Measurements from ENCODE around the gene DHX57.

Gene DHX57, protein sequence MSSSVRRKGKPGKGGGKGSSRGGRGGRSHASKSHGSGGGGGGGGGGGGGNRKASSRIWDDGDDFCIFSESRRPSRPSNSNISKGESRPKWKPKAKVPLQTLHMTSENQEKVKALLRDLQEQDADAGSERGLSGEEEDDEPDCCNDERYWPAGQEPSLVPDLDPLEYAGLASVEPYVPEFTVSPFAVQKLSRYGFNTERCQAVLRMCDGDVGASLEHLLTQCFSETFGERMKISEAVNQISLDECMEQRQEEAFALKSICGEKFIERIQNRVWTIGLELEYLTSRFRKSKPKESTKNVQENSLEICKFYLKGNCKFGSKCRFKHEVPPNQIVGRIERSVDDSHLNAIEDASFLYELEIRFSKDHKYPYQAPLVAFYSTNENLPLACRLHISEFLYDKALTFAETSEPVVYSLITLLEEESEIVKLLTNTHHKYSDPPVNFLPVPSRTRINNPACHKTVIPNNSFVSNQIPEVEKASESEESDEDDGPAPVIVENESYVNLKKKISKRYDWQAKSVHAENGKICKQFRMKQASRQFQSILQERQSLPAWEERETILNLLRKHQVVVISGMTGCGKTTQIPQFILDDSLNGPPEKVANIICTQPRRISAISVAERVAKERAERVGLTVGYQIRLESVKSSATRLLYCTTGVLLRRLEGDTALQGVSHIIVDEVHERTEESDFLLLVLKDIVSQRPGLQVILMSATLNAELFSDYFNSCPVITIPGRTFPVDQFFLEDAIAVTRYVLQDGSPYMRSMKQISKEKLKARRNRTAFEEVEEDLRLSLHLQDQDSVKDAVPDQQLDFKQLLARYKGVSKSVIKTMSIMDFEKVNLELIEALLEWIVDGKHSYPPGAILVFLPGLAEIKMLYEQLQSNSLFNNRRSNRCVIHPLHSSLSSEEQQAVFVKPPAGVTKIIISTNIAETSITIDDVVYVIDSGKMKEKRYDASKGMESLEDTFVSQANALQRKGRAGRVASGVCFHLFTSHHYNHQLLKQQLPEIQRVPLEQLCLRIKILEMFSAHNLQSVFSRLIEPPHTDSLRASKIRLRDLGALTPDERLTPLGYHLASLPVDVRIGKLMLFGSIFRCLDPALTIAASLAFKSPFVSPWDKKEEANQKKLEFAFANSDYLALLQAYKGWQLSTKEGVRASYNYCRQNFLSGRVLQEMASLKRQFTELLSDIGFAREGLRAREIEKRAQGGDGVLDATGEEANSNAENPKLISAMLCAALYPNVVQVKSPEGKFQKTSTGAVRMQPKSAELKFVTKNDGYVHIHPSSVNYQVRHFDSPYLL (N-terminal part only)

GRCh38 chr2:38875576-38876367 is at the start of gene DHX57, which contains the start of gene MORN2:
DHX57 (minus strand) TSS chr2:38875934; CDS start chr2:38868405, 7,529 bp downstream.
MORN2 (plus strand) TSS chr2:38875976.
- in situ Hi-C loops (cut with MboI; ENCODE audit: low sequenced_read_pairs): no loop called here
- peak within 1 kb of the TSS; percentile 93 for H3K4me3 ChIP-seq
- peaks cover 7% of the 10 kb centered on the region for H3K4me1 ChIP-seq
- peaks cover 9% of the 10 kb centered on the region; the same call in 1 of the 2 replicates for H3K9me3 ChIP-seq
- no peaks in the 10 kb centered on the region for H3K27me3 ChIP-seq (ENCODE audit: low read depth)
- H3K36me3 ChIP-seq (replicated peaks): no peaks in the 10 kb centered on the region; the same call in 1 of the 2 replicates
- peak; percentile 68 to 91 for DNase-seq (ENCODE audit: low spot score in 2 of 2)

DNA sequence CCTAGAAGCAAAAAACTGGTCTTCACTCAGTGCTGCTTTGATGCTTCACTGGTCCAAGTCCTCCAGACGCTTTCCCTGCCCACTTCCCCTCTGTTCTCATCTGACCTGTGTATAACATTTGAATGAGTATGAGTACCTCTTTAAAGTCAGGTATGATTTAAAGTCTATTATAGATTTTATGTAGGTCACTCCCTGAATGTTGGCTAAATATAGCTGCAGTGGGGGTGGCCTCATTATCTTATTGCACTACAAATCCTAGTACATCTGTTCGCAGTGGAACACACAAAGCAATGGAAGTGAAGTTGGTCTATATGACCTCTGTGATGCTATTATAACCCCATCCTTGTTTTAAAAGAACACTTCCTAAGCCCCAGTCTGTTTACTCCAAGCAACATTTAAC is 47.2 kb upstream of the DHX57 start:
- H3K4me3 ChIP-seq: no peak overlapping the region
- H3K4me1 ChIP-seq: no peaks in the 10 kb centered on the region
- H3K9me3 ChIP-seq: no peaks in the 10 kb centered on the region
- in situ Hi-C loops (cut with MboI; ENCODE audit: low sequenced_read_pairs): no loop called here
- H3K27me3 ChIP-seq (ENCODE audit: low read depth): peaks cover 8% of the 10 kb centered on the region
- no peak for DNase-seq (ENCODE audit: low spot score in 2 of 2)
- H3K36me3 ChIP-seq (replicated peaks): no peaks in the 10 kb centered on the region

DNA sequence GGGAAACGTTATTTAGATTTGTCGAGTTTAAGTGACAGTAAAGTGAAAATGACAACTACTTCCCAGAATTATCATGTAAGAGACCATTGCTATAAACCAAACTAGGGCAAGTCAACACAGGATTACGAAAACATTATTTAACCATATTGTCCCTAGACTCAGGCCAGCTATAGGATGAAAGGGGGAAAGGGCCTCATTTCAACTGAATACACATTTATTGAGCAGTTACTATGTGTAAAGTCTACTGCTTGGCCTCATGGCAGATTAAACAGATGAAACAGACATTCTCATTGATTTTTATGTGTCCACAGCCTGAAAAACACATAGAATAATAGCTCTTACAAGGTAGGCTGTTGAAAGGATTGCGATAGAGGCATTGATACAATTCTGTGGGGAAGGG is 46.7 kb upstream of the DHX57 start:
- in situ Hi-C loops (cut with MboI; ENCODE audit: low sequenced_read_pairs): no loop called here
- no peaks in the 10 kb centered on the region for H3K9me3 ChIP-seq
- peaks cover 8% of the 10 kb centered on the region for H3K27me3 ChIP-seq (ENCODE audit: low read depth)
- no peaks in the 10 kb centered on the region for H3K36me3 ChIP-seq (replicated peaks)
- no peaks in the 10 kb centered on the region for H3K4me1 ChIP-seq
- no peak overlapping the region for H3K4me3 ChIP-seq
- no peak for DNase-seq (ENCODE audit: low spot score in 2 of 2)

DNA sequence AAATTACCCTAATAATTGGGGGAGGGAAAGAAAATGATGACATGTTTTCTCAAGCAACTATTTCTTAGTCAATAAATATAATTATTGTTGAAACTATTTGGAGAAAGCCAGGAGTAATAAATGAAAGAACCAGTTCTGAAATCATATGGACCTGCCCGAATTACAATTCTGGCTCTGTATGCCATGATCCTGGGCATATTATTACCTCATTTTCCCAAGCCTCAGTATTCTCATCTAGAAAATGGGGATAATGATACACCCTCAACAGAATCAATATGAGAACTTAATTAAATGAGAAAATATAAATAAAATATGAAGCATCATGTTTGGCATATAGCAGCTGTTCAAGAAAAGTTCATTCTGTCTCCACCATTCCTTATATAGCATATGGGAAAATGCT is 36.9 kb upstream of the DHX57 start:
- DNase-seq (ENCODE audit: low spot score in 2 of 2): no peak
- in situ Hi-C loops (cut with MboI; ENCODE audit: low sequenced_read_pairs): no loop called here
- Histone ChIP-seq H3K4me1 (no peaks in the 10 kb centered on the region), H3K4me3 (no peak overlapping the region), H3K9me3 (no peaks in the 10 kb centered on the region), H3K36me3 (replicated peaks) (no peaks in the 10 kb centered on the region), H3K27me3 (ENCODE audit: low read depth) (no peaks in the 10 kb centered on the region)

GRCh38 chr2:38911191-38911590 is 35.5 kb upstream of the DHX57 start:
- no peaks in the 10 kb centered on the region for H3K27me3 ChIP-seq (ENCODE audit: low read depth)
- no peak overlapping the region for H3K4me3 ChIP-seq
- H3K9me3 ChIP-seq: no peaks in the 10 kb centered on the region
- H3K4me1 ChIP-seq: no peaks in the 10 kb centered on the region
- no peaks in the 10 kb centered on the region for H3K36me3 ChIP-seq (replicated peaks)
- DNase-seq (ENCODE audit: low spot score in 2 of 2): no peak
- in situ Hi-C loops (cut with MboI; ENCODE audit: low sequenced_read_pairs): no loop called here

GRCh38 chr2:38909872-38910271 is 34.1 kb upstream of the DHX57 start:
- no peaks in the 10 kb centered on the region for H3K27me3 ChIP-seq (ENCODE audit: low read depth)
- H3K4me1 ChIP-seq: no peaks in the 10 kb centered on the region
- in situ Hi-C loops (cut with MboI; ENCODE audit: low sequenced_read_pairs): no loop called here
- H3K9me3 ChIP-seq: no peaks in the 10 kb centered on the region
- H3K36me3 ChIP-seq (replicated peaks): no peaks in the 10 kb centered on the region
- no peak overlapping the region for H3K4me3 ChIP-seq
- DNase-seq (ENCODE audit: low spot score in 2 of 2): no peak

DNA sequence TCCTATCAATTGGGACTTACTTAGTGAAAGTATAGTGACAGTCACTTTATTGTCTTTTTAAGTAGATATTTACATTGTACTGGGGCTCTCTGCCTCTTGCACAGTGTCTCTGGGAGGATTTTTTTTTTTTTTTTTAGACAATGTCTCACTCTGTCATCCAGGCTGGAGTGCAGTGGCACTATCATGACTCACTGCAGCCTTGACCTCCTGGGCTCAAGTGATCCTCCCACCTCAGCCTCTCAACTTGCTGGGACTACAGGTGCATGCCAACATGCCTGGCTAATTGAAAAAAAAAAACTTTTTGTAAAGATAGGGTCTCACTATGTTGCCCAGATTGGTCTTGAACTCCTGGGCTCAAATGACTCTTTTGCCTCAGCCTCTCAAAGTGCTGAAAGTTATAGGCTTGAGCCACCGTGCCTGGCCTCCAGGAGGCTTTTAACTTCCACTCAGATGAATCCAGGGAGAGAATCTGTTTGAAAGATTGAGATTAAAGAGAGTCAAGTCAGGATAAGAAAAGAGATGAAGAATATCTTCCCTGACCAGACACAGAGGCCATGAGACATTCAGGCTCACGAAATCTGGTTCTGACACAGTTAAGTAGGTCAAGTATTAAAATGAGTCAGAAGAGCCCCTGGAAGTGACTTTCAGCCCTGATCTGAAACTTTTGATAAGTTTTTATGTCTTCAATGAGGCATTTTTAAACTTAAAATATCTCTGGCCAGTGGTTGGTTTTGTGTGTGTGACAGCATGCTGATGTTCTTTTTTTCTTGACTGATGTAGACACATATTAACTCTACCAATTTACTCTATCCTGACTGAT is 32.2 kb upstream of the DHX57 start:
- H3K27me3 ChIP-seq (ENCODE audit: low read depth): no peaks in the 10 kb centered on the region
- no peaks in the 10 kb centered on the region for H3K36me3 ChIP-seq (replicated peaks)
- H3K9me3 ChIP-seq: no peaks in the 10 kb centered on the region
- in situ Hi-C loops (cut with MboI; ENCODE audit: low sequenced_read_pairs): no loop called here
- no peaks in the 10 kb centered on the region for H3K4me1 ChIP-seq
- no peak overlapping the region for H3K4me3 ChIP-seq
- DNase-seq (ENCODE audit: low spot score in 2 of 2): no peak

GRCh38 chr2:38907242-38907641 is 31.5 kb upstream of the DHX57 start:
- no peak overlapping the region for H3K4me3 ChIP-seq
- no peak for DNase-seq (ENCODE audit: low spot score in 2 of 2)
- no peaks in the 10 kb centered on the region for H3K27me3 ChIP-seq (ENCODE audit: low read depth)
- no peaks in the 10 kb centered on the region for H3K4me1 ChIP-seq
- in situ Hi-C loops (cut with MboI; ENCODE audit: low sequenced_read_pairs): no loop called here
- no peaks in the 10 kb centered on the region for H3K9me3 ChIP-seq
- H3K36me3 ChIP-seq (replicated peaks): no peaks in the 10 kb centered on the region

DNA sequence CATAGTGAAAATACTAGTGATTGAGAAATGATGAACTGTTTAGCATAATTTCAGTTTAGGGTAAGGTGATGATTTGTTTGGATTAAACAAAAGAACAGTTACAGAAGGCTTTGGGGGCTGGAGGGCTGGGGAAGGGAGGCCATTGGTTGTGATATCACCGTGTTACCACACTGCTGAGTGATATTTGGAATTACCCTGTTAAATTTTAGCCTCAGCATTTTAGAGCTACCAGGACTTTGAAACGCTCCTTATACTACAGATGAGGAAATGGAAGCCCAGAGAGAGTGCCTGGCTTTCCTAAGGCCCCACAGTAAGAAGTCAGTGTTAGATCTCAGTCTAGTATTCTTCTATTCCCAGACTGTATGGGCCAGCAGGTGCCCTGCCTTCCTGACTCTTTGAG is 29.5 kb upstream of the DHX57 start:
- Histone ChIP-seq H3K4me1 (no peaks in the 10 kb centered on the region), H3K27me3 (ENCODE audit: low read depth) (no peaks in the 10 kb centered on the region), H3K4me3 (no peak overlapping the region), H3K36me3 (replicated peaks) (no peaks in the 10 kb centered on the region), H3K9me3 (no peaks in the 10 kb centered on the region)
- in situ Hi-C loops (cut with MboI; ENCODE audit: low sequenced_read_pairs): no loop called here
- no peak for DNase-seq (ENCODE audit: low spot score in 2 of 2)

DNA sequence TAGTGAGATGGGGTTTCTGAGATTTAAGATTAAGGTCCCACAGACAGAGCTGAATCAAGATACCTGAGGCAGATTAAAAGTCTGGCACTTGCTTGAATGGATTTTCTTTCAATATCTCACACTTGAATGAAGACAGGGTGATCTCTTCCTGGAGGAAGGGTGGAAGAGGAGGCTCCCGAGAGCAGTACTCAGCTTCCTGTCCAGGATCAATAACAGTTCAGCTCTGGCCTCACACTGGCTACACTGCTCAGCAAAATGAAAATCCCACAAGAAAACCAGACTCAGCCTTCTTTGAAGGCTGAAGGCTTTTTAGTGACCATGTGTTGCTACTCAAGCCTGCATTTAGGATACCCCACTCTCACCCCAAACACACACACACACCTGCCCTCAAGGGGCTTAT is 25.0 kb upstream of the DHX57 start:
- Histone ChIP-seq H3K9me3 (no peaks in the 10 kb centered on the region), H3K4me3 (no peak overlapping the region), H3K27me3 (ENCODE audit: low read depth) (no peaks in the 10 kb centered on the region), H3K4me1 (no peaks in the 10 kb centered on the region), H3K36me3 (replicated peaks) (no peaks in the 10 kb centered on the region)
- in situ Hi-C loops (cut with MboI; ENCODE audit: low sequenced_read_pairs): no loop called here
- DNase-seq (ENCODE audit: low spot score in 2 of 2): no peak

- Histone ChIP-seq H3K4me3 (no peak overlapping the region), H3K4me1 (no peaks in the 10 kb centered on the region), H3K36me3 (replicated peaks) (no peaks in the 10 kb centered on the region), H3K27me3 (ENCODE audit: low read depth) (no peaks in the 10 kb centered on the region), H3K9me3 (no peaks in the 10 kb centered on the region)
- no peak for DNase-seq (ENCODE audit: low spot score in 2 of 2)
- in situ Hi-C loops (cut with MboI; ENCODE audit: low sequenced_read_pairs): no loop called here
Measured at GRCh38 chr2:38898256-38898655, 22.5 kb upstream of the DHX57 start.

DNA sequence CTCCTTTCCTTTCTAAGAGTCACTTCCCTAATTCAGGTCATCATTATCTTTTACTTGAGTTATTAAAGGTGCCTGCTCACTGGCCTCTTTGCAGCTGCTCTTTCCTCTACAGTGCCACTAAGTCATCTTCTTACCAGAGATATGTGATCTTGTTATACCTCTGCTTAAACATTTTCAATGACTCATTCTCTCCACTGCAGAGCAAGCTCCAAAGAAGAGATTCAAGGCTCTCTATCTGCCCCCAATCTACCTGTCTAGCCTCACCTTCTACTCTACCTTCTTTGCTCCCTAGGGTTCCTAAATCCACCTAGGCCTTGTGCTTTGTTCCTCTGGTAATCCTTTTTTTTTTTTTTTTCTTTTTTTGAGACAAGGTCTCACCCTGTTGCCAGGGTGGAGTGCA is 17.1 kb upstream of the DHX57 start:
- Histone ChIP-seq H3K9me3 (no peaks in the 10 kb centered on the region), H3K4me1 (no peaks in the 10 kb centered on the region), H3K36me3 (replicated peaks) (no peaks in the 10 kb centered on the region), H3K27me3 (ENCODE audit: low read depth) (0 out of 2 replicates have a peak, but pooled peaks cover 2% of the 10 kb centered on the region), H3K4me3 (no peak overlapping the region)
- no peak for DNase-seq (ENCODE audit: low spot score in 2 of 2)
- in situ Hi-C loops (cut with MboI; ENCODE audit: low sequenced_read_pairs): no loop called here
